Mammary epithelial cell (primary cell): ENCODE measurements around the gene RASSF8.

Experiments used
- EZH2 ChIP-seq: IDR thresholded peaks from 2 replicates; pipeline ENCODE4 v1.6.1; 2012; ENCODE audit warnings: low read length, inconsistent platforms, borderline replicate concordance
- TF ChIP-seq, protein P1 (sequence below), 2 donors: IDR thresholded peaks in 1 of 2; conservative IDR thresholded peaks in 1 of 2; 2 replicates each; pipeline ENCODE4 v1.5.1; 2011 to 2012; ENCODE audit warnings: inconsistent platforms in 2 of 2, low read length in 2 of 2, mild to moderate bottlenecking in 2 of 2, control low read depth in 1 of 2, low read depth in 1 of 2; ENCODE audit not compliant: insufficient read depth in 1 of 2; ENCODE audit errors: extremely low read depth in 1 of 2

DNA sequence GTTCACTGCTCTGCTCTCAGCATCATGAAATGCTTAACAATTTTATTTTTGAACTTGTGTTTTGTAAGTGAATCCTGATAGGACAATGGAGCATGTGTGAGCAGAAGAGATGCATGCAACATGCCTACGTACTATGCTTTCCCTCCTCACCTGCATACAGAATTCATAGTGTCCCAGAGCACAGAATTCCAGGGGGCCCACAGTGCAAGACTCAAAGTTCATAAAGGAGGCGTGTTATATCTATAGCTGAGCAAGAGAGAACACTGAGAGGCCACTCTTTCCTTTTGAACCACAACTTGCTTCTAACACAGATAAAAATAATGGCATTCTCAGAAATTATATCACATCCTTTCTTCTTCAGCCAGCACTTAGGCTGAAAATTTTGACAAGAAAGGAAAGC is 137.6 kb downstream of the RASSF8 start:
- TF ChIP-seq, protein P1, sequence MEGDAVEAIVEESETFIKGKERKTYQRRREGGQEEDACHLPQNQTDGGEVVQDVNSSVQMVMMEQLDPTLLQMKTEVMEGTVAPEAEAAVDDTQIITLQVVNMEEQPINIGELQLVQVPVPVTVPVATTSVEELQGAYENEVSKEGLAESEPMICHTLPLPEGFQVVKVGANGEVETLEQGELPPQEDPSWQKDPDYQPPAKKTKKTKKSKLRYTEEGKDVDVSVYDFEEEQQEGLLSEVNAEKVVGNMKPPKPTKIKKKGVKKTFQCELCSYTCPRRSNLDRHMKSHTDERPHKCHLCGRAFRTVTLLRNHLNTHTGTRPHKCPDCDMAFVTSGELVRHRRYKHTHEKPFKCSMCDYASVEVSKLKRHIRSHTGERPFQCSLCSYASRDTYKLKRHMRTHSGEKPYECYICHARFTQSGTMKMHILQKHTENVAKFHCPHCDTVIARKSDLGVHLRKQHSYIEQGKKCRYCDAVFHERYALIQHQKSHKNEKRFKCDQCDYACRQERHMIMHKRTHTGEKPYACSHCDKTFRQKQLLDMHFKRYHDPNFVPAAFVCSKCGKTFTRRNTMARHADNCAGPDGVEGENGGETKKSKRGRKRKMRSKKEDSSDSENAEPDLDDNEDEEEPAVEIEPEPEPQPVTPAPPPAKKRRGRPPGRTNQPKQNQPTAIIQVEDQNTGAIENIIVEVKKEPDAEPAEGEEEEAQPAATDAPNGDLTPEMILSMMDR (conservative IDR thresholded peaks at IDR 0.05 in 1 of 2, IDR thresholded peaks at IDR 0.05 in 1 of 2; ENCODE audit: extremely low read depth in 1 of 2, insufficient read depth in 1 of 2, low read depth in 1 of 2, low read length in 2 of 2), result no peak
- no peak for TF ChIP-seq EZH2
